Stimulated activated naive CD8-positive, alpha-beta T cell treated with anti-CD3 and anti-CD28 coated beads, Interleukin-15, amount 100 ng/mL, for 72 hours (primary cell): Measurements from ENCODE around the gene TMEM97.

Experiments
- ATAC-seq: fragments of 150-1000 bp; cut with Tn5 transposase; 2 replicates; pipeline ENCODE4 v1.10.0; 2021; ENCODE audit warnings: mild to moderate bottlenecking, moderate library complexity
- DNase-seq, 2 donors: peaks; one replicate each; pipeline ENCODE4 v3.0.0; 2021 to 2022
- H3K27ac Mint-ChIP-seq, 2 donors: one replicate each; pipeline ENCODE4 v1.8.0; 2022; ENCODE audit warnings: mild to moderate bottlenecking in 2 of 2, mixed read lengths in 2 of 2, moderate library complexity in 2 of 2
- H3K27me3 Mint-ChIP-seq: one replicate; pipeline ENCODE4 v1.8.0; 2022; ENCODE audit warnings: mixed read lengths
- H3K4me1 Mint-ChIP-seq: one replicate; pipeline ENCODE4 v1.8.0; 2022; ENCODE audit warnings: mild to moderate bottlenecking, mixed read lengths
- H3K4me3 Mint-ChIP-seq, 2 donors: one replicate each; pipeline ENCODE4 v1.8.0; 2022; ENCODE audit warnings: mild to moderate bottlenecking in 2 of 2, mixed read lengths in 2 of 2, moderate library complexity in 1 of 2
- H3K9me3 Mint-ChIP-seq, 2 donors: one replicate each; pipeline ENCODE4 v1.8.0; 2022; ENCODE audit warnings: mixed read lengths in 2 of 2

Gene TMEM97

GRCh38 chr17:28295677-28296578 lies 23.1 kb upstream of the TMEM97 start:
- peak; percentile 74 for ATAC-seq
- Mint-ChIP-seq H3K4me1 (peaks cover 17% of the 10 kb centered on the region), H3K4me3 (peak overlapping the region; percentile 5 to 32), H3K27ac (no peak overlapping the region), H3K27me3 (peaks cover 37% of the 10 kb centered on the region), H3K9me3 (no peaks in the 10 kb centered on the region)
- no peak for DNase-seq

DNA sequence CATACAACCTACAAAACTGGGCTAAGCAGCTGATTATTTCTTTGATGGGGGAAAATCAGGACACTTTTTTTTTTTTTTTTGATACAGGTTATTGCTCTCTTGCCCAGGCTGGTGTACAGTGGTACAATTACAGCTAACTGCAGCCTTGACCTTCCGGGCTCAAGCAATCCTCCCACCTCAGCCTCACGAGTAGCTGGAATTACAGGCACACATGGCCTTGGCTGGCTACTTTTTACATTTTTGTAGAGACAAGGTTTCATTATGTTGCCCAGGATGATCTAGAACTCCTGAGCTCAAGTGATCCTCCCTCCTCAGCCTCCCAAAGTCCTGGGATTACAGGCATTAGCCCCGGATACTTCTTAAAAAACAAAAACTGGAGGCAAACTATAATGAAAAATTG lies 20.6 kb upstream of the TMEM97 start:
- no peak for ATAC-seq
- Mint-ChIP-seq H3K4me1 (peaks cover 17% of the 10 kb centered on the region), H3K27me3 (peaks cover 18% of the 10 kb centered on the region)

GRCh38 chr17:28306954-28307401 lies 12.0 kb upstream of the TMEM97 start:
- no peak for DNase-seq
- Mint-ChIP-seq H3K4me3 (no peak overlapping the region), H3K27me3 (peaks cover 29% of the 10 kb centered on the region), H3K27ac (no peak overlapping the region), H3K9me3 (no peaks in the 10 kb centered on the region), H3K4me1 (no peaks in the 10 kb centered on the region)
- no peak for ATAC-seq

More for the DNA sequence above, 20.6 kb upstream of the TMEM97 start:
- DNase-seq = no peak
- Mint-ChIP-seq H3K9me3 (no peaks in the 10 kb centered on the region), H3K27ac (no peak overlapping the region), H3K4me3 (no peak overlapping the region)

DNA sequence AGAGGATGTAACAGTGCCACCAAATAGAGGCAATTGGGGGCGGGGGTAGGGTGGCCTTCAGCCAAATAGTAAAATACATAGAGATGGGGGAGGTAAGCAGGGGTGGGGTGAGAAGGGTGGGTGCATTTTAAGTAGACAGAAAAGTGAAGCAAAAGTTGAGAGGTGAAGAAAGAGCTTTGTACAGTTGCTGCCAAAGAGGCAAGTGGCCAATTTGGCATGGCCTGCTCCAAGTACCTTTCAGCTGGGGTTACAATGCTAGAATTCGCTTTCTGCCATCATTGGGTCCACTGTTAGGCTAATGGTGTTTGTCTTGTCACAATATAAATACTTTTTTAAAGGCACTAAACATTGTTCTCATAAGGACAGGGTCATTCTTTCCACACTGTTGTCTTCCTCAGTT lies 5.2 kb upstream of the TMEM97 start:
- DNase-seq (no peak), ATAC-seq (no peak)
- no peaks in the 10 kb centered on the region for H3K27me3 Mint-ChIP-seq
- peaks cover 22% of the 10 kb centered on the region for H3K4me1 Mint-ChIP-seq
- H3K9me3 Mint-ChIP-seq = no peaks in the 10 kb centered on the region
- no peak overlapping the region for H3K4me3 Mint-ChIP-seq
- H3K27ac Mint-ChIP-seq = no peak overlapping the region

DNA sequence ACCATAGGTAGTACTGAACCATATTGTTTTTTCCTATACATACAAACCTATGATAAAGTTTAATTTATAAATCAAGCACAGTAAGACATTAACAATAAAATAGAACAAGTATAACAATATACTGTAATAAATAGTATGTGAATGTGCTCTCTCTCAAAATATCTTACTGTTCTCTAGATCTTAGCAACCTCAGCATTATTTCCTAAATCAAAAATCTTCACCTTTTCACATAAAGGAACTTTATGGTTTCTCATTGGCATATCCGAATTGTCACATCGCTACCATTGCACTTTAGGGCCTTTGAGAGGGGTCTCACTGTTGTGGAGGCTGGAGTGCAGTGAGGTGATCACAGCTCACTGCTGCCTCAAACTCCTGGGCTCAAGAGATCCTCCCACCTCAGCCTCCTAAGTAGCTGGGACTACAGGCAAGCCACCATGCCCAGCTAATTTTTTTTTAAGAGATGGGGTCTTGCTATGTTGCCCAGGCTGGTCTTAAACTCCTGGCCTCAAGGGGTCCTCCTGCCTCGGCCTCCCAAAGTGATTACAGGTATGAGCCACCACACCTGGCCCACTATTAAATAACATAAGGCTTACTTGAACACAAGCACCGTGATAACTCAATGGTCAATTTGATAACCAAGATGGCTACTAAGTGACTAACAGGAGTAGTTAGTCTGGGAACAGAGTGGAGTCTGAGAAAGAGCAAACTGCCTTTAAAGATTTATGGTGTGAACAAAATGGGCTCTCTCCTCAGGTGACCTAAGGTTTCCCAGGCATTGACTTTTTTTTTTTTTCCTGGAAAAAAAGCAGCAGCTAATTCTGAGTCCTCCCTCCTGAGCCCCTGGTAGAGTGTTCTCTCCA lies 2.9 kb upstream of the TMEM97 start:
- Mint-ChIP-seq H3K27me3 (no peaks in the 10 kb centered on the region), H3K27ac (no peak overlapping the region), H3K4me1 (peaks cover 40% of the 10 kb centered on the region), H3K4me3 (no peak overlapping the region), H3K9me3 (no peaks in the 10 kb centered on the region)
- no peak for ATAC-seq
- DNase-seq = no peak

- DNase-seq (no peak), ATAC-seq (no peak)
- no peak overlapping the region for H3K27ac Mint-ChIP-seq
- peaks cover 48% of the 10 kb centered on the region for H3K4me1 Mint-ChIP-seq
- H3K9me3 Mint-ChIP-seq = no peaks in the 10 kb centered on the region
- no peaks in the 10 kb centered on the region for H3K27me3 Mint-ChIP-seq
- H3K4me3 Mint-ChIP-seq = peak overlapping the region; percentile 87 to 95
These were observed 1.7 kb upstream of the TMEM97 start for GRCh38 chr17:28317099-28317965.

GRCh38 chr17:28317966-28318758 lies 838 bp upstream of the TMEM97 start:
- DNase-seq = peak in 1 of 2 donors; percentile 19
- Mint-ChIP-seq H3K27ac (peak overlapping the region; percentile 74 to 94), H3K27me3 (no peaks in the 10 kb centered on the region), H3K9me3 (no peaks in the 10 kb centered on the region), H3K4me1 (peaks cover 48% of the 10 kb centered on the region), H3K4me3 (peak overlapping the region; percentile 87 to 95)
- ATAC-seq = peak; percentile 10

- ATAC-seq = no peak
- Mint-ChIP-seq H3K27me3 (no peaks in the 10 kb centered on the region), H3K9me3 (no peaks in the 10 kb centered on the region), H3K4me1 (peaks cover 48% of the 10 kb centered on the region), H3K27ac (peak overlapping the region; percentile 95 to 99), H3K4me3 (peak overlapping the region; percentile 87 to 95)
- DNase-seq = no peak
These were observed 567 bp downstream of the TMEM97 start for GRCh38 chr17:28319598-28319935.

DNA sequence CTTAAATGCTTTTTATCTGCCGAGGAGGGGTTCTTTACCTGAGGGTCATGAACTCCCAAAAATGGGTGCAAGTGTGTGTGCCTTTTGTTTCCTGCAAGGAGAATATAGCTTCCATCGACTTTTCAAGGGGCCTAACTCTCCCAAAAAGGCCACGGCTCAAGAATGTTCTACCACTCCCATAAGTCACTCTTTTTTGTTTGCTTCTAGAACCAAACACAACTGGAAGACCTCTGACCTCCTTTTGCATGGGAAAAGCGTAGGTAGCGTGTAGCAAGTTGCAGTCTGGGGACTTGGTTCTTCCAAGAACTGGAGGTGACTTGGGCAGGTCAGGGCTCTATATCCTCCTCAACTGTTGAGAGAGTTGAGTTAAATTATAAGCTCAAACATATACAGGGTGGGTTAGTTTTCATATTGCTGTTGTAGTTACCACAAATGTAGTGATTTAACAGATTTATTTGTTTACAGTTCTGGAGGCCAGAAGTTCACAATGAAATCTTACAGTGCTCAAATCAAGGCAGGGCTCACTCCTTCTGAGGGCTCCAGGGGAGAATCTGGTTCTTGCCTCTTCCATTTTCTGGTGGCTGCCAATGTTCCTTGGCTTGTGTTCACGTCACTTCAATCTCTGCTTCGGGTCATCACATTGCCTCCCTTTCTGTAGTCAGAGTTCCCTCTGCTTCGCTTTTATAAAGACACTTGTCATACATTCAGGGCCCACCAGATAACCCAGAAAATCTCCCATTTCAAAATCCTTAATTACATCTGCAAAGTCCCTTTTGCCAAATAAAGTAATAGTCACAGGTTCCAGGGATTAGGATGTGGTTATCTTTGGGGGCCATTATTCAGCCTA lies 1.4 kb downstream of the TMEM97 start:
- DNase-seq (no peak), ATAC-seq (no peak)
- H3K27ac Mint-ChIP-seq = peak overlapping the region; percentile 49 to 52
- peaks cover 48% of the 10 kb centered on the region for H3K4me1 Mint-ChIP-seq
- H3K4me3 Mint-ChIP-seq = peak overlapping the region; percentile 87 to 95
- no peaks in the 10 kb centered on the region for H3K27me3 Mint-ChIP-seq
- no peaks in the 10 kb centered on the region for H3K9me3 Mint-ChIP-seq

GRCh38 chr17:28324267-28324745 lies 5.3 kb downstream of the TMEM97 start:
- DNase-seq (no peak), ATAC-seq (no peak)
- Mint-ChIP-seq H3K9me3 (no peaks in the 10 kb centered on the region), H3K4me3 (no peak overlapping the region), H3K27ac (no peak overlapping the region), H3K27me3 (no peaks in the 10 kb centered on the region), H3K4me1 (peaks cover 37% of the 10 kb centered on the region)

DNA sequence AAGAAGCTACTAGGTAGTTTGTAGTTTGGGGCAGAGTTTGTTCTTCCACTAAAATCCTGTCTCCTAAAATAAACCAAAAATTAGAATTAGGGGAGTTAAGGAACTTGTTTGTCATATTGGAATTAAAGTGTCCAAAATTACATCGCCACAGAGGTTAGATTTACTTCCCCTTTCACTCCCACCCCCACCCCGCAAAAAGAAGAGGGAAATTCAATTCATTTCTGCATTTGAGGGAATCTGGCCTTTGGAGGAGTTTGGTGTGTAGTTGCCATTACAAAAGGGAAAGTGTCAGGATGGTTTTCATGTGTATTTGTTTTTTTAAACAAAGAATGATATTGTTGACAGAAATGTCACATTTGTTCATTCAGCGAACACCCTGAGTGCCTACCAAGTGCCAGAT lies 5.8 kb downstream of the TMEM97 start:
- no peak overlapping the region for H3K4me3 Mint-ChIP-seq
- ATAC-seq (no peak), DNase-seq (no peak)
- H3K27me3 Mint-ChIP-seq = no peaks in the 10 kb centered on the region
- peaks cover 32% of the 10 kb centered on the region for H3K4me1 Mint-ChIP-seq
- no peaks in the 10 kb centered on the region for H3K9me3 Mint-ChIP-seq
- H3K27ac Mint-ChIP-seq = no peak overlapping the region

GRCh38 chr17:28325211-28325610 lies 6.2 kb downstream of the TMEM97 start:
- ATAC-seq (no peak), DNase-seq (no peak)
- Mint-ChIP-seq H3K4me1 (peaks cover 28% of the 10 kb centered on the region), H3K27ac (no peak overlapping the region), H3K9me3 (no peaks in the 10 kb centered on the region), H3K27me3 (no peaks in the 10 kb centered on the region), H3K4me3 (no peak overlapping the region)

DNA sequence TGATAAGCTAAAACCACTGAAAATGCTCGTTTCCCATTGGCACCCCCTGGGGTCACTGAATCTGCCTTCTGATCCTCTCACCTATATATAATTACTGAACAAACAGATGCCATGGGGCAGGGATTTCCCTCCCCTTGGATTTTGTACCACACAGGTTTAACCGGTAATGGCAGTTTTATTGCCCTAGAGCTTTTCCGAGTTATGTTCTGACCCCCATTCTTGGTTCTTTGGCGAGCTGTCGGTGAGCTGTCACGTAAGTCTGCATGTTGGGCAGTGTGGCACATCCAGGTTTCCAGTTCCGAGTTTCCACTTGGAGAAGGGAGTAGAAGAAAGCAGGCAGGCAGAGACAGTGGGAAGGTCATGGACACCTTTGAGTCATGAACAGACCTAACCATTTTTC lies 7.1 kb downstream of the TMEM97 start:
- peaks cover 19% of the 10 kb centered on the region for H3K4me1 Mint-ChIP-seq
- no peaks in the 10 kb centered on the region for H3K27me3 Mint-ChIP-seq
- peak overlapping the region in 1 of 2 donors; percentile 15 for H3K27ac Mint-ChIP-seq
- no peaks in the 10 kb centered on the region for H3K9me3 Mint-ChIP-seq
- H3K4me3 Mint-ChIP-seq = no peak overlapping the region
- ATAC-seq (no peak), DNase-seq (no peak)
